HTERT RPE-1 (cell line): Measurements from ENCODE around the gene CENPU.
"Not testable (repeated sequence)": the region's sequence is repeated elsewhere in the genome, so short reads cannot be mapped to it uniquely, and the experiment has no call there.

ENCODE experiments used
- in situ Hi-C: fragments of 300-500 bp; cut with MboI; formaldehyde crosslinking; loops from 4 replicates; pipeline ENCODE4 v1.14.3; 2020; ENCODE audit warnings: low sequenced_read_pairs

The CENPU gene

GRCh38 chr4:184668511-184669114 is 65.3 kb downstream of the CENPU start:
- in situ Hi-C loops: no loop called here

- in situ Hi-C loops: no loop called here
Observed at GRCh38 chr4:184668096-184668495, 65.8 kb downstream of the CENPU start.

GRCh38 chr4:184666670-184667069 is 67.2 kb downstream of the CENPU start:
- in situ Hi-C loops: no loop called here

DNA sequence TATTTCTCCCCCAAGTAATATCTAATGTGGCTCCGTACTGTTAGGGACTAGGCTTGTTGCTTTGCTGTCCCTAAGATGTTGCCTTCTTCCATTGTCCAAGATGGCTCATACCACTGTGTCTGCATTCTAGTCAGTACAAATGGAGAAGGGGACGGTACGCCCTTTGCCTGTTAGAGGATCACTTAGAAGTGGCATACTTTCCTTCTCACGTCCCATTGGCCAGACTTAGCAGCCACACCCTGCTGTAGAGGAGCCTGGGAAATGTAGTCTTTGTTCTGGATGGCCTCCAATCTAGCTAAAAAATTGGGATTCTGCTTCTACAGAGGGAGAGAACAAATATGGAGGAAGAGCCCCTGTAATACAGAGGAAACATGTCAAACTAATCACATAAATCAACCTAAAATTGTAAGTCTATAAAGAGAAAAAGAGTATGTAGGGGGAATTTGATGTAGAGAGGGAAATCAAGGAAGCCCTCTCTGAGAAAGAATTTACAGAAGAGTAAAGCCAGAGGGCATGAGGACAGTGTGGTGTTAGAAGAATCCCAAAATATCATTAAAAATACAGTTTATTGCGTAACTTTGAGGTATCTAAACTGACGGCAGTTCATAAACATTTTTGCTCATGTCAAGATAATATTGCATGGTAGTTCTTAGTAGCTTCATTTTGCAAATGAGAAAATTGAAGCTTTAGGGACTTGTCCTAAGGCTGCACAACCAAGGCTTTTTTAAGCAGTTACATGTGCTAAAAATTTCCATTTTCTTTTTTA is 69.3 kb downstream of the CENPU start:
- in situ Hi-C loops: no loop called here

DNA sequence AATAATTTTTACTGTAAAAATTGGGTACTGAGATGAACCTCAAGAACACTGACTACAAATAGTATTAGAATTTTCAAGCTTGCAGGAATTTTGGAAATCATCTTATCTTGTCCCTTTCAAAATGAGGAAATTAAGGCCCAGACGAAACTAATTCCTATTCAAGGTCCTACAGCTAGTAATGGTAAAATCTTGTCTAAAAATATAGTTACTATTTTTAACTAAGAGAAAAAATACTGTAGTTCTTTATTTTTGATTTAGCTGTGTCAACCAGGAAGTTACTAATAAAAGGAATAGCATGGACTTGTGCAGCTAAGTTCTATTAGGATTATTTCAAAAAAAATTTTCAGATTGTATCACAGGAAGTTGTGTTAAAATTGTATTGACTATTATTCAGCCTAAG is 71.7 kb downstream of the CENPU start:
- in situ Hi-C loops: no loop called here

DNA sequence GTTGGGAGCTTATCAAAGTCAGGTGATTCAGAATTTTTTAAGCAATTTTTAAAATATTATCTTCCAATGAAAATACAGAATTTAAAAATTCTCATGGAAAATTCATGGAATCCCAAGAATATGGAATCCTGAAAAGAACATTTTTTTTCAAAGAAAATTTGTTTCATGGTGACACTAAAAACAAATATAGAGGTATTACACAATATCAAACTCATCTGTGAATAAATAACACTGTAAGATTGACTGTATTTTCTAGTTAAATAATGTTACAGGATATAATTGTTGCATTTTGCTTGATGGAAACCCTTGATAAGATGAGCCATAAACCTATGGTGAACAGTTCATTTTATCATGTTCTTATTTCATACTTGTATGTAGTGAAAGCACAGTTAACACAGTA is 72.9 kb downstream of the CENPU start:
- in situ Hi-C loops: no loop called here

DNA sequence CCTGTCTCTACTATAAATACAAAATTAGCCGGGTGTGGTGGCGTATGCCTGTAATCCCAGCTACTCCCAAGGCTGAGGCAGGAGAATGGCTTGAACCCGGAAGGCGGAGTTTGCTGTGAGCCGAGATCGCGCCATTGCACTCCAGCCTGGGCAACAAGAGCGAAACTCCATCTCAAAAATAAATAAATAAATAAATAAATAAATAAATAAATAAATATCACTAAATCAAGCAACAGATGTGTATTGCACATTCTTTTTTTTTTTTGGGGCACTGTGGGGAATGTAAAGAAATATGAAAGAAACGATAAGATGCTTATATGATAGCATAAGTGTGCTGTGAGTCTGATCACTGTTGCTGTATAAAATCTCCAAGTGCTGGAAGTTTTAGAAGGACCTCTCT is 76.1 kb downstream of the CENPU start:
- in situ Hi-C loops: not testable (repeated sequence)

DNA sequence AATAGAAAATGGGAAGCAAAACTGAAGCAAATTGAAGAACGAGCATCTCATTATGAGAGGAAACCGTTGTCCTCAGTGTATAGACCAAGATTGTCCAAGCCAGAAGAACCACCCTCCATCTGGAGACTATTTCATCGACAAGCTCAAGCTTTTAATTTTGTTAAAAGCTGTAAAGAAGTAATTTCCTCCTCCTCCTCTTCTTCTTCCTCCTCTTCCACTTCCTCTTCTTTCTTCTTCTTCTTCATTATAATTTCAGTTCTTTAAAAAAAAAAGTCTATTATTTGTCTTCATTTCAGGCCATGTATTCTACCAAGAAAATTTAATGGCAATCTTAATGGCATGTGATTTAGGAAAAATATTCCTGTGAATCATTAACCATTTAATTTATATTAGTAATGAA is 76.8 kb downstream of the CENPU start:
- in situ Hi-C loops: no loop called here

DNA sequence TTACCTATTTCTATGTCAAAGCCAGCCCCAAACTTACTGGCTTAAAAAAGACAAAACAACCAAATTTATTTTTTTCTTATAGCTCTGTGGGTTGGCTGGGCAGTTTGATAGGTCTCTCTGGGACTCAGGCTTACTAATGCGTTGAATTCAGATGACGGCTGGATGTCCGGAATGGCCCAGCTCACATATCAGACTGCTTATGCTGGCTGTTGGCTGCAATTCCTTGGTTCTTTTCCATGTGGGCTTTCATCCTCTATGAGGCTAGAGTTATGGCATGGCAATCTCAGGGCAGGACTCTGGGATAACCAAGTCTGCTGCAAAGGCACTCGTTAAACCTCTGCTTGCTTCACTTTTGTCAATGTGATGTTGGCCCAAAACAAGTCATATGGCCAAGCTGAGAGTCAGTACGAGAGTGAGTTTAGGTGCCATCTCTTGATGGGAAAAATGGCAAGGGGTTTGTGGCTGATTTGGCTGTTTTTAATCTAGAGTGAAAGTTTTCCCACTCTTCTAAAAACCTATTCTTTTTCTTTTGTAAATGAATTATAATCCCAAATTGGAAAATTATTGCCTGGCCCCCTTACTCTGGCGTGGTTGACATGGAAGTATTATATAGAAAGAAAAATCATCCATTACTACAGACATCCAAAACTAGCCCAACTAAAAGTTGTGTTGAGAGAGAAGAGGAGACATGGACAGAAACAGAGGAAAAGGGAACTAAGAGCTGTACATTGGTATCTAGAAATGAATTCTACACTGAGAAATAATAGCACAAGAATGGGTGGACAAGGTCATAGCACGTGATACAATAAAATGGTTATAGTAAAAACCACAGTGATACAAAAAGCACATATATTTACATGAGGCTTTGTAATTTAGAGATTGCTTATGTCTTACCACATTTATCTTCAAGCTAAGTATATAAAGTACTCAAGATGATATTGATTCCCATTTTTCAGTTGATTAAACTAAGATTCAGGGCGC is 77.7 kb downstream of the CENPU start:
- in situ Hi-C loops: no loop called here

DNA sequence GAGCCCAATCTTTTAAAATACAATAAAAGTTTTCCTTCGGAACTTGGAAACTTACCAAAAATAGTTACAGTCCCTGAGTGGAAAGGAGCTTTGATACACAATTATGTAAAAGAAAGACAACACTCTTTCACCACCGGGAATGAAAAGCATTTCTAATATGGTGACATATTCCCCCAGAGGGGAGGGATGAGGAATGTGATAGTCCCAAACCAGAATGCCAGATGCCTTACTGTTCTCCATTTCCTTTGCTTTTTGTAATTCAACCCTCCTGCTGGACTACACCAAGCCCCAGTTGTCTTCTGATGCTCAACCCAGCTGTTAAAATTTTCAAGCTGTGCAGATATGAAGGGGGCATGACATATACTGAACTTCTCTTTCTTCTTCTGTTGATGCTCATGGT is 80.2 kb downstream of the CENPU start:
- in situ Hi-C loops: no loop called here

- in situ Hi-C loops: not testable (repeated sequence)
Observed at GRCh38 chr4:184652681-184653080, 81.2 kb downstream of the CENPU start.

GRCh38 chr4:184651899-184652298 is 82.0 kb downstream of the CENPU start:
- in situ Hi-C loops: no loop called here

DNA sequence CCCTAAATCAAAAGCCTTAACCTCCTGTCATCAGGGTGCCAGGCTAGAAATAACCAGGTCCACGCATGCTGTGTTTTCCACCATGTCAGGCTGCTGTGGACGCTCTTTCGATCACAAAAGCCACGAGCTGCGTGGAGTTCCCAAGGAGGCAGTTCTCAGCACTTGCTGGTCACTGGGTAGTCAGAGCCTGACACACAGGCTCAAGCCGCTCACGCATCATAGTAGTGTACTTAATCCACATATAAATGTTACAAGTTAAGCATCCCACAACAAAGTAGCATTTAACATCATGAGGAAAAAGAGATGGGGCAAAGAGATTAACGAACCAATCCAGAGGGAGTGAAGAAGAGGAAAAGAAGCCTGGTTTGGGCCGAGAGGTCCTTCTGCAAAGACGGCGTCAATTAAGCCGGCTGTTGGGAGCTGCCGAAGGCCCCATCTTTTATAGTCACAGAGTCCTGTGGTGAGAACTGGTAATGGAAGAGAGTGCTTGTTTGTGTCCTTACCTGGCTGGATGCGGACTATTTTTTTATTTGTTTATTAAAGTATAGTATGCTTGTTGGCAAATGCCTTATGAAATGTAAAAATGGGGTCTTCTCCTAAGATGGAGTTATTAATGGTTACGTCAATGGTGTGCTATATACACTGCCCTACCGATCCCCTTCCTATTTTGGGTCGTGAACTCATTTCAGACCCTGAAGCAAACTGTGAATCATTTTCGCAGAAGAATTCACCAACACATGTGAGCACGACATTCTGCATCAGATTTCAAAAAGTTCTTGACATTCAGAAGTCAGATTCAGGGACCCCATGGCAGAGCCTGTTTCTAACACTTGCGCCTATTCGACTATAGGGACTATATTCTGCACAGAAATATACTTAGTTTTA is 83.7 kb downstream of the CENPU start:
- in situ Hi-C loops: no loop called here

- in situ Hi-C loops: no loop called here
Observed at GRCh38 chr4:184649026-184649970, 84.6 kb downstream of the CENPU start, which contains the start of the genes CASP3 and PRIMPOL. Gene CASP3 (minus strand): TSS chr4:184649447. CDS start chr4:184638453, 10,994 bp downstream. Gene PRIMPOL (plus strand): TSS chr4:184649738. CDS start chr4:184657141, 7,403 bp downstream.

- in situ Hi-C loops: no loop called here
Observed at GRCh38 chr4:184648313-184649025, 85.4 kb downstream of the CENPU start.

GRCh38 chr4:184648054-184648312 is 85.9 kb downstream of the CENPU start:
- in situ Hi-C loops: no loop called here

DNA sequence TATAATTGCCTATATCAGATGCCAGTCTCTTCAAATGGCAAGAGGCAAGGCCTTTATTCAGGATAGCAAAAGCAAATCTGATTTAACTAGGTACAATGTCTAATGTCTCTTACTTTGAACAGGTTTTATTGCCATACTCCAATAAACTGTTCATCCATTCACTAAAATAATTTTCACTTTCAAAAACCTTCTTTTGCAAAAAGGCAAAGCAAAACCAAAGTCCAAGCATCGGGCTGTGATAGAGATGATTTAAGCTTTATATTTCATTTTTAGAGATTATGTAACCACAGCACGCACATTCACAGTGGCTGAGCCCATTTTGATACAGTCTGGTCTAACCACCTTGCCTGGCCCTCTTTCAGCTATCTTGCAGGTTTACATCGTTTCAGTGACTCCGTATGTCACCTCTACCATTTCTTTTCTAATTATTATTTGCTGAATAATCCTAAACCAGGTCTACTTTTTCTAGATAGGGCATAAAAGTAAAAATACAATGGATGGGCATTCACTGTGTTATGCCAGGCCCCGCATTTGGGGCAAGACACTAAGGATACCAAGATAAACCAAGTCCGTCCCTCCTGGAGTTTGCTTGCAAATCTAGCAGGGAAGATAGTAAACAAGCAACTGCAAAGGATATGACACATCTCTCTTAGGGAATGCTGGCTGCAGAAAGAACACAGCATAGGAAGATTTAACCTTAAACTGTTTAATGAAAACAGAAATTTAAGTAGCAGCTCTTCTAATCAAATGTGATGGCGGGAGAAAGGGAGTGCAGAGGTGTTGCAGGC is 86.4 kb downstream of the CENPU start:
- in situ Hi-C loops: no loop called here
